ENCODE results near the gene TMEM213.

Gene TMEM213

DNA sequence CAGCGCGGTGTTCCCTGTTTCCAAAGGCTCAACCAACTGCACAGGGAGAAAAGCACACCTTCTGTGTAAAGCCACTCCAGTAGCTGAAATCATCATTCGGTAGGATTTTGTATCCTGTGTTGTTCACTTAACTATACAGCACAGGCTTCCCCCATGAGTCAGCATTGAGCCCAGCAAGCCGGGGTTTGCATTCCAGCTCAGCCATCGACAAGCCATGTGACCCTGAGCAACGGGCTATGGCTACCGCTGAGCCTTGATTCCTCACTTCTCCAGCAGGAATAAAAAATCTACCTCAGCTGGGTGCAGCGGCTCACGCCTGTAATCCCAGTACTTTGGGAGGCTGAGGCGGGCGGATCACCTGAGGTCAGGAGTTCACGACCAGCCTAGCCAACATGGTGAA is 44.3 kb downstream of the TMEM213 start:
- peak; percentile 32 for DNase-seq (ENCODE audit: low spot score)

DNA sequence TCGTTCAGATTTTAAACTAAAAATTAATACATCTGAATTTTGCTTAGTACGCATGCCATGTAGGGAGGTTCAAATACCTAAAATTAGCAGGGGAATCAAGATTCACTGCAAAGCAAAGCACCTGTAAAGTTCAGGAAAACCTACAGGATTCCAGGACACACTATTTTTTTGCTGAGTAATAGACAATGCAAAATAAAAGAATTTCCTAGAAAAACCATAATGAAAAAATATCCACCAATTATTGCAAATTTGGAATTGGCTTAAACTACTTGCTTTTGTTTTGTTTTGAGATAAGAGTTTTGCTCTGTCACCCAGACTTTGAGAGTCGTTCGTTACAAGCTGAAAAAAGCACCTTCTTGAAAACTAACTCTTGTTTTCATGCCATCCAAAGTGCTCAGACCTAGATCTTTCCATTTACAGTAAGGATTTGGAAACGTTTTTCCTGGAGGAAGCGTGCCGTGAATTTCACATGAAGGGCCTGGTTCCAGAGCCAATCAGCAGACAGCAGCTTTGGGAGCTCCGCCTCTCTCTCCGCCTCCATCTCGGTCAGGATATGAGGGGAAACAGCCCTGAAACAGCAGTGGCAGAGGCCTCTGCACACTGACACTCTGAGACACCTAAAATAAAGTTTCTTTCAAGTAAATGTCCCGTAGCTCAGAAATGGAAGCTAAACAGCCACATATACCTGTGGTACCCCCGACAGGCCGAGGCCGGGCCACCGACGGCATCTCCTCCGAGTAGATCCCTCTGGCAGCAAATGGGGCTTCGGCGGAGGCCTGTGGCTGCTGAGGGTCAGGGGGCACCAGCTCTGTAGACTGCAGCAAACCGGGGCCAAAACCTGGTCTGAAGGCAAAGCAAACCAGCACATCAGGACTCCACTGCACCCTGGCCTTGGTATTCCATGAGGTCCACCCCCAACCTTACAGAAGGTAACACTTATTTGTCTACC is 46.1 kb downstream of the TMEM213 start:
- no peak for DNase-seq (ENCODE audit: low spot score)

DNA sequence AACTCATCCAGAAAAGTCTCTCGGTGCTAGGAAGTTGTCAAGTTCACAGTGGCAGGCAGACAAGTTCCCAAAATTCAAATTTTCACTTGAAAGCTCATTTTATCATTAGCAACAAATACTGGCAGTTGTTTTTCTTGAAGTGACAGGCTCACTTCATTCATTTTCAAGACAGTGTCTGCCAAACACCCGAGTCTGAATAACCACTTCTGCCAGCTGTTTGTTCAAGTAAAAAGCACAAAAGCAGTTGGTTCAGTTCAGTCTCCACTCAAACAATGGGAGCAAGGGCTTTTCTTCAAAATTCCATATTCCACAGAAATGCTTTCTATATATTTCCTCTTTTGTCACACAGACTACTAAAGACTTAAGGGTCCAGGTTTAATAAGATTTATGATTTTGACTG is 47.9 kb downstream of the TMEM213 start:
- no peak for DNase-seq (ENCODE audit: low spot score)

DNA sequence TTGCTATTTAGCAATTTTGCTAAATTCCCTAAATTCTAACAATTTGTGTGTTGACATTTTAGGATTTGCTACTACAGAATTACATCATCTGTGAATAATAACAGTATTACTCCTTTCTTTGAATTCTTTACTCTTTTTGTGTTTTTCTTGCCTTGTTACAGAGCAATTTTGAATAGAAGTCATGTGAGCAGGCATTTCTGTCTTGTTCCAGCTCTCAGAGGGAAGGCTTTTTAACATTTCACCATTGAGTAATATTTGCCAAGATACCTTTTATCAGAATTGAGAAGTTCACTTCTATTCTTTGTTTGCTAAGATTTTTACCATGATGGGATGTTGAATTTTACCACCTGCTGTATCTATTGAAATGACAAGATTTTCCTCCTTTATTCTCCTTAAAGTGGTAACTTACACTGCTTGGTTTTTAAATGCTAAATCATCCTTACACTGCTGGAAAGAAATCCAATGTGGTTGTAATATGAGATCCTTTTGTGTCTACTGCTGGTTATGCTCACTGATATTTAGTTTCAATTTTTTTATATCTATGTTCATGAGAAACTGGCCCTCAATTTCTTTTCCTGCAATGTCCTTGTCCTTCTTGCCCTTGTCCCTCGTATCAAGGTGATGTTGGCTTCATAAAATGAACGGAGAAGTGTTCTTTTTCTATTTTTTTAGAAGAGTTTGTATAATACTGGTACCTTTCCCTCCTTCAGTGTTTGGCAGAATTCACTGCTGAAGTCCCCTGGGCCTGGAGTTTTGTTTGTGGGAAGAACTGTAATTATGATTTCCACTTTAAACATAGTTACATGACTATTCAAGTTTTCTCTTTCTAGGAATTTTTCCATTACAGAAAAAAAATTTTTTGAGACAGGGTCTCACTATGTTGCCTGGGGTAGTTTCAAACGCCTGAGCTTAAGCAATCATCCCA is 50.5 kb downstream of the TMEM213 start:
- DNase-seq (ENCODE audit: low spot score) = no peak

DNA sequence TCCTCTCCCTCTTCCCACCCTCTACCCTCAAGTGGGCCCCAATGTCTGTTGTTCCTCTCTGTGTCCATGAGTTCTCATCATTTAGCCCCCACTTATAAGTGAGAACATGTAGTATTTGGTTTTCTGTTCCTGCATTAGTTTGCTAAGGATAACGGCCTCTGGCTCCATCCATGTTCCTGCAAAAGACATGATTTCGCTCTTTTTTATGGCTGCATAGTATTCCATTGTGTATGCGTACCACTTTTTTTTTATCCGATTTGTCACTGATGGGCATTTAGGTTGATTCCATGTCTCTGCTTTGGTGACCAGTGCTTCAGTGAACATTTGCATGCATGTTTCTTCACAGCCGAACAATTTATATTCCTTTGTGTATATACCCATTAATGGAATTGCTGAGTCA is 51.9 kb downstream of the TMEM213 start:
- DNase-seq (ENCODE audit: low spot score) = no peak

DNA sequence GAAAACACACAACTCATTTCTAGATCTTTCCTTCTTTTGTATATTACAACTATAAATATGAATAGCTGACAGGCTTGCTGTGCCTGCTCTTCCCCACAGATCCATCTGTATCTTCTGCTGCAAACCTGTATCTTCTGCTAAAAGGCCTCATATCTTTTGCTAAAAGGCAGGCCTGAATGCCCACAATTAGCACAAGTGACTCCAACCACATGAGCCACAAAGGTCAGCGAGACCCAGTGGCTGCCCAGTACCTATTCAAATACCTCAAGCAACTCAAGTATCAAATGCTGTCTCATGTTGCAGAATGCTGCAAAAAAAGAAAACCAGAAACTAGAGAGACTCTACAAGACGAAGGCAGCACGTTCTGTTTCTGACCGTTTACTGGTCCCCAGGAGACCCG is 54.7 kb downstream of the TMEM213 start:
- no peak for DNase-seq (ENCODE audit: low spot score)

- DNase-seq (ENCODE audit: low spot score) = no peak
Observed at GRCh38 chr7:138853448-138853847, 55.7 kb downstream of the TMEM213 start.

DNA sequence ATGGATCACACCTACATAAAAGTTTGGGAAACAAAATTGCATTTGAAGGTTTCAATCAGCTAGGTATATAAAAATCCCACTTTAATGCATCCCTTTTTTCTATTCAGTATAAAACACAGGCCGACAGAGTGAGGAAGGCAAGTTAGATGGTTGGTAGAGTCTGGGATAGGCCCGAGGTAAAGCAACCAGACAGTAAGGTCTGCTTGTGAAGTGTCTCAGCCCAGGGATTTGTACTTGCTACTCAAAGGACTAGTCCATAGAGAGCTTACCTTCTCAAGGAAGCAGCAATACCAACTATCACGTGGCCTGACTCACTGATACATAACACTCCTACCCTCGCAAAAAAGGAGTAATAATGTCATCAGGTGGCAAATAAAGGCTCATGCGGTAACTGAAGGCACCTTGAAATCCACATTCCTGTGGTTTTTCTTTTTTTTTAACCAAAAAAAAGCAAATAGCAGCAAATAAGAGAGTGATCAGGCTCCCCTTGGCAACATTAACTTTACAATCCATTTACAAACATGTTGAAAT is 56.4 kb downstream of the TMEM213 start:
- DNase-seq (ENCODE audit: low spot score) = no peak

GRCh38 chr7:138857728-138858127 is 59.9 kb downstream of the TMEM213 start:
- DNase-seq (ENCODE audit: low spot score) = no peak

- DNase-seq (ENCODE audit: low spot score) = no peak
Observed at GRCh38 chr7:138861051-138861450, 63.3 kb downstream of the TMEM213 start.

- no peak for DNase-seq (ENCODE audit: low spot score)
Observed at GRCh38 chr7:138863931-138864330, 66.1 kb downstream of the TMEM213 start.

DNA sequence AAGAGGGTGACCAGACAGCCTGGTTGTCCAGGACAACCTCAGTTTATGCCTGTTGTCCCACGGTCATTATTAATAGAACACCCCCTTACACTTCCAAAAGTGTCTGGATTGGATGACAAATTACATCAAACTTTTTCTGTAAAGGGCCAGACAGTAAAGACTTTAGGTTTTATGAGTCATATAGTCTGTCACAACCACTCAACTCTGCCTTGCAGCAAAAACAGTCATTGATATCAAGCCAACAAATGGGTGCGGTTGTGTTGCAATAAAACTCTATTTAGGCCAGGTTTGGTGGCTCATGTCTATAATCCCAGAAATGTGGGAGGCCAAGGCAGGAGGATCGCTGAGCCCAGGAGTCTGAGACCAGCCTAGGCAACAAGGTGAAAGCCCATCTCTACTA is 66.9 kb downstream of the TMEM213 start:
- peak; percentile 70 for DNase-seq (ENCODE audit: low spot score)

DNA sequence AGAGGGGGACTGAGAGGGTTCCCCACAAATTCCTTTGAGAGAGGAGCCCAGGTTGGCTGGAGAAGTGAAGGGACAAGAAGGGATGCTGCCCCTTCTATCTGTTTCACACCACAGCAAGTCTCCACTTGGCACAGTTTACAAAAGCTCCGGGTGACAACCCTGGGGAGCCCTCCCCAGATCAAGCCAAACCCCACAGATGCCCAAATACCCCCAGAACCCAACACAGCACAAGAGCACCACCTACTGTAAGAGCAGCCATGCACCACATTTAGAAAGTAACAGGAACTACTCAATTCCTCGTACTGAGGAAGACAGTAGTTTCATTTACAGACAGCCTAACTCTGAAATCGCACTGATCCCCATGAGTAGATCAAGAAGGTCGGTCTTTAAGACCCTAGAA is 68.0 kb downstream of the TMEM213 start:
- no peak for DNase-seq (ENCODE audit: low spot score)

DNA sequence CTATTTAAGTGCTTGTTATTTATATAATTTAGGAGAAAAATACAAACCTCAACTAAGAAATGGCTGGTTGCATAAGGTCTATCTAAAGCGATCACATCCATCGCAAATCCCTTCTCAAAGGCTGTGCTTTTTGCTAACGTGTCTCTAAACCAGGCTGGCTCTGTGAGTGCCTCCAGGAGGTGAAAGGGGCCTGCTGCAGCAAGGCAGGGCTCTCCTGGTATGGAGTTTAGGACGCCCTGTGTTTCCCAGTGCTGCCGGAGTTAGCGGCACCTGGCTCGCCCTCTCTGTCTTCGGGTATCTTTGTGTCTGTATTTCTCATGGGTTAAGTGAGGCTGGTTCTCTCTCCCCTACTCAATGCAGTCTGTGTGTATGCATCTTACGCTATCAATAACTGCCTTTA is 68.6 kb downstream of the TMEM213 start:
- DNase-seq (ENCODE audit: low spot score) = no peak

DNA sequence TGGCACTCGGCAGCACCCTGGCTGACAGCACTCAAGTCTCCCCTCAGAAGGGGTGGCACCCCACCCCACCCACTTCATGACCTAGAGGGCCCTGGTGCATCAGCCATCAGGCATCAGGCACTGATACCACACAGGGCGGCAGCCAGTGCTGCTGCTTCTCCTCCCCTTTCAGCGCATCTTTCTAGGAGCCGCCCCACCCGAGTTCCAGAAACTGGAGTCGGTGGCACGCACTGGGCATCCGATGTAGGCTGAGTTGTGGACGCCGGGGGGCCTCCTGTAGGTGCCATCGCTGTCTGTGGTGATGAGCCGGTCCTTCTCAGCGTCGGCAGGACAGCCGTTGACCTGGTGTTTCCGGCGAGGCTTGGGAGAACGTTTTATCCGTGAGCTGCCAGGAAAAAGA is 70.0 kb downstream of the TMEM213 start:
- DNase-seq (ENCODE audit: low spot score) = no peak

DNA sequence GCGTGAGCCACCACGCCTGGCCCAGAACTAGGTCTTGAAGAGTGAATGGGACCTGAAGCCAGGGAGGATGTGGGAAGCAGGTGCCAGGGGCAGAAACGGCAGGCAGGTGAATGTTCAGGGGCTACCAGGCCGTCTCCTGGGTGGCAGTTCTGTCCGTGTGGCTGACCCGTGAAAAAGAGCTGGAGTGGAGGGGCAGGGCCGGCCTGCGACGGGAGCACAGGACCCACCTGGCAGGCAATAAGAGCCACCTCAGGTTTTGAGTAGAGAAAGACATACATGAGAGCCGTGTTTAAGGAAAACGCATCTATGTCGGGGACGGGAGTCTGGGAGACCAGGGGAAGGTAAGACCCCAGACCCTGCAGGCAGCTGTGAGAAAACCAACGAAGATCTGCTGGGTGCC is 70.9 kb downstream of the TMEM213 start:
- no peak for DNase-seq (ENCODE audit: low spot score)

DNA sequence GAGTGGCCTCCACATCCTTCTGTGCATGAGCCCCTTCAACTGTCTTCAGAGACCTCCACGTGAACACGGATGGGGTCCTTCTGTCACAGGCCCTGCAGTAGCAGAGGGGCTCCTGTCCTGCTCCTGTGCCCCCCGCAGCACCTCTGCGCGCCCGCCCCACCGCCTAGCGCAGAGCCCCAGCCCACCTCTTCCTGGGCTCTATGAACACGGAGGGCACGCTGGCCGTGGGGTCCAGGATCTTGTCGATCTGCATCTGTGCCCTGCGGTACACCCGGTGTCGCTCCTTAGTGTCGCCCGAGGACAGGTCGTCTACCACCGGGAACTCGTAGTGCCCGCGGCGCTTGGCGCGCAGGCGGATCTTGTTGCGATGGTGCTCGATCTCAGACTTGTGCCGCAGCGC is 71.6 kb downstream of the TMEM213 start:
- no peak for DNase-seq (ENCODE audit: low spot score)

DNA sequence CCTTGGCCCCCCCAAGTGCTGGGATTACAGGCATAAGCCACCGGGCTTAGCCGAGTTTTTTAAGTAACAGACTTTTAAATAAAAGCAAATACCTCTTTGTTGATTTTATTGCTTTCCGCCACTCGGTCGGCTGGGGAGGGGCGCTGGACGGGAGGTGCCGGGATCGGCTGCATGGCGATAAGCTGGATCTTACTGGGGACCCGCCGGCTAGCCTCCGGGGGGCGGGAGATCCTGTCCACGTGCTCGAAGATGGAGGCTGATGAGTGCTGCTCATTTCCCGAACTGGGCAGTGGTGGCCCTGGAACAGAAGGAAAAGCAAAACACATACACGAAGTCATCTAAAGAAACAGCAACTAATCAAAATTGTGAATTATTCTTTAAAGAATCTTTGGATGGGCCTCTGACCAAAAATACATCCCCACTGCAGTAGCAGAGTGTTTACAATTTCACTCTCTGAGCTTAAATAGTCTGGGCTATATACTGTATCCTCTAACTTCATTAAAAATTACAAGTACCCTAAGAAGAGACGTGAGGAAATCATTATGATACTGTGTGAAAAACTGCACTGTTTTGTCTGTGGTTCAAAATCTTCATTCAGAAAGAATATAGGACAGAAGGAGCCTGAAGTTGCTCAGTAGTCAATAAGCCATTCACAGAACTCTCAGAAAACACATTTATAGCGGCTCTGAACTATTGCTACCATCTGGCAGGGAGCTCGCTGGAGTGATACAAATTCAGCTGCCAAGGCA is 73.4 kb downstream of the TMEM213 start:
- DNase-seq (ENCODE audit: low spot score) = no peak

GRCh38 chr7:138871814-138872090 is 74.0 kb downstream of the TMEM213 start:
- DNase-seq (ENCODE audit: low spot score) = no peak

- no peak for DNase-seq (ENCODE audit: low spot score)
Observed at GRCh38 chr7:138872576-138872975, 74.8 kb downstream of the TMEM213 start.

- DNase-seq (ENCODE audit: low spot score) = no peak
Observed at GRCh38 chr7:138873220-138873892, 75.6 kb downstream of the TMEM213 start.

DNA sequence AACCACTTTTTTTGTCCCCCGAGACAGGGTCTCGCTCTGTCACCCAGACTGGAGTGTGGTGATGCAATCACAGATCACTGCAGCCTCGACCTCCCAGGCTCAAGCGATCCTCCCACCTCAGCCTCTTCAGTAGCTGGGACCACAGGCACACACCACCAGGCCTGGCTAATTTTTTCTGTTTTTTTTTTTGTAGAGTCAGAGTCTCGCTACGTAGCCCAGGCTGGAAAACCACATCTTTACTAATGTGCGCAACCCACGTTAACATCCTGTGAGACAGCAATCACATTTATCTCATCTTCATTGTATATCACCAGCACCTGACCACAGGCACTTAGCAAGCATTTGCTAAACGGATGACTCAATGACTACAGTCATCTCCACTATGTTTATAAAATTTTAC is 78.0 kb downstream of the TMEM213 start:
- peak; percentile 53 for DNase-seq (ENCODE audit: low spot score)
